ENCODE data around the gene BTBD1.

DNA sequence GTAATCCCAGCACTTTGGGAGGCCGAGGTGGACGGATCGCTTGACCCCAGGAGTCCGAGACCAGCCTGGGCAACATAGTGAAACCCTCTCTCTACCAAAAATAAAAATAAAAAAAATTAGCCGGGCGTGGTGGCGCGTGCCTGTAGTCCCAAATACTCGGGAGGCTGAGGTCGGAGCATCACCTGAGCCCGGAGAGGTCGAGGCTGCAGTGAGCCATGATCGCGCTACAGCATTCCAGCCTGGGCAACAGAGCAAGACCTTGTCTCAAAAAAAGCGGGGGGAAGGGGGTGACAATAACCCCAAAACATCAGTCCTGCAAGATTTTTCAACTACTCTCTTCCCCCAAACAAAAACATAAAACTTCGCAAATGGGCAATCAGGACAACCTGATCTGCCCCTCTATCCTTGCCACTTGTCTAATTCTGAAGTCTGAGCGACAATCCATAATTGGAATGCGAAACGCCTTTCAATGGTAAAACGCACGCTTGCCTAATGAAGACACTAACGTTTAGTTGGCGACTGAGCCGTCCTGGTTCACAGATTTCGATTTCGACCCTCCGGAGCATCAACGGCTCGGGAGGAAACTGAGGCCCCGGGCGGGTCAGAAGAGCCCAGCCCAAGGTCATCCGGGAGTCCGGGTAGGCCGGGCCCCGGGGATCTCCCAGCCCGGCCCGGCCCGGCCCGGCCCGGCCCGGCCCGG lies 868 bp downstream of the BTBD1 start:
- no peak for TF ChIP-seq GATA3 (IDR thresholded peaks at IDR 0.05; ENCODE audit: low read depth, low read length)
- TF ChIP-seq GATA2 (IDR thresholded peaks at IDR 0.05; ENCODE audit: low read depth, low read length): no peak
